IMR-90 (cell line): ENCODE measurements around the gene BMAL2. TPM values are rescaled to one million over a fixed set of nuclear protein-coding genes. Genes with fewer than 3 reads are reported as not detected.

Experiments
- ATAC-seq: fragments of 200-7000 bp; cut with Tn5 transposase; 2 replicates; pipeline ENCODE4 v1.9.1; 2020; ENCODE audit warnings: low read depth, mild to moderate bottlenecking, moderate library complexity
- BruUV-seq: library from RNA; stranded (reverse); fragments of 400-500 nt; replicated peaks from 2 replicates; lab custom pipeline; 2021; lab: Mats Ljungman, UMichigan
- CTCF ChIA-PET: fragments of 300-600 bp; formaldehyde crosslinking; extraction: SDS; loops from one replicate; lab custom pipeline; 2021; ENCODE audit warnings: antibody characterized with exemption; lab: Yijun Ruan, JAX
- POLR2A ChIA-PET: fragments of 300-600 bp; sonication (Branson Sonifier 250); formaldehyde crosslinking; loops from one replicate; lab custom pipeline; 2022; ENCODE audit warnings: antibody characterized with exemption; ENCODE audit not compliant: unreplicated experiment; lab: Charles Lee
- DNase-seq: peaks from one replicate; pipeline ENCODE4 v3.0.0; 2013
- H2AFZ ChIP-seq: replicated peaks from 2 replicates; pipeline ENCODE3; 2013; ENCODE audit warnings: low read length, mild to moderate bottlenecking; ENCODE audit not compliant: poor library complexity
- H2AK5ac ChIP-seq: 2 replicates; pipeline ENCODE4 v1.6.1; 2013; ENCODE audit warnings: low read depth, low read length, inconsistent platforms
- H2AK9ac ChIP-seq: replicated peaks from 2 replicates; pipeline ENCODE3; 2013; ENCODE audit warnings: mild to moderate bottlenecking, low read depth, low read length, moderate library complexity; ENCODE audit not compliant: poor library complexity
- H2BK120ac ChIP-seq: 2 replicates; pipeline ENCODE4 v1.6.1; 2013; ENCODE audit warnings: low read depth, low read length, inconsistent platforms
- H2BK15ac ChIP-seq: 3 replicates; pipeline ENCODE4 v1.6.1; 2013; ENCODE audit warnings: low read depth, low read length, inconsistent platforms
- H2BK20ac ChIP-seq: 2 replicates; pipeline ENCODE4 v1.6.1; 2013; ENCODE audit warnings: low read depth, mild to moderate bottlenecking, inconsistent platforms, low read length, moderate library complexity
- H2BK5ac ChIP-seq: 2 replicates; pipeline ENCODE4 v1.6.1; 2013; ENCODE audit warnings: mild to moderate bottlenecking, low read depth, low read length, inconsistent platforms; ENCODE audit not compliant: poor library complexity, severe bottlenecking
- H3K14ac ChIP-seq: replicated peaks from 2 replicates; pipeline ENCODE4 v1.6.1; 2013; ENCODE audit warnings: low read depth, low read length, inconsistent platforms
- H3K18ac ChIP-seq: 2 replicates; pipeline ENCODE4 v1.6.1; 2013; ENCODE audit warnings: low read depth, low read length, control low read depth
- H3K23ac ChIP-seq: 2 replicates; pipeline ENCODE4 v1.6.1; 2013; ENCODE audit warnings: low read depth, low read length, inconsistent platforms
- H3K27ac ChIP-seq: 2 replicates; pipeline ENCODE4 v1.5.1; 2013; ENCODE audit warnings: mild to moderate bottlenecking, control low read depth, low read length; ENCODE audit not compliant: insufficient read depth
- H3K27me3 ChIP-seq: 2 replicates; pipeline ENCODE4 v1.6.1; 2013; ENCODE audit warnings: low read length; ENCODE audit not compliant: control insufficient read depth, insufficient read depth
- H3K36me3 ChIP-seq: 2 replicates; pipeline ENCODE4 v1.6.1; 2013; ENCODE audit warnings: low read length, mixed read lengths; ENCODE audit not compliant: control insufficient read depth, insufficient read depth
- H3K4ac ChIP-seq: 2 replicates; pipeline ENCODE4 v1.6.1; 2013; ENCODE audit warnings: low read depth, low read length, inconsistent platforms
- H3K4me1 ChIP-seq: 2 replicates; pipeline ENCODE4 v1.6.1; 2013; ENCODE audit warnings: low read length, mixed read lengths; ENCODE audit not compliant: control insufficient read depth, insufficient read depth
- H3K4me2 ChIP-seq: 2 replicates; pipeline ENCODE4 v1.6.1; 2013; ENCODE audit warnings: low read depth, mild to moderate bottlenecking, control low read depth, low read length, moderate library complexity
- H3K4me3 ChIP-seq: 2 replicates; pipeline ENCODE4 v1.5.1; 2013; ENCODE audit warnings: low read depth, mild to moderate bottlenecking, control low read depth, low read length, moderate library complexity; ENCODE audit not compliant: insufficient read depth
- H3K56ac ChIP-seq: 2 replicates; pipeline ENCODE4 v1.6.1; 2013; ENCODE audit warnings: low read length, inconsistent platforms; ENCODE audit not compliant: insufficient read depth; ENCODE audit errors: extremely low read depth
- H3K79me1 ChIP-seq, 2 experiments: 2 replicates each; pipeline ENCODE4 v1.6.1; 2013; ENCODE audit warnings: low read length in 2 of 2, inconsistent platforms in 1 of 2, low read depth in 1 of 2
- H3K9ac ChIP-seq: 2 replicates; pipeline ENCODE4 v1.6.1; 2013; ENCODE audit warnings: low read depth, low read length, control low read depth
- H3K9me1 ChIP-seq: 2 replicates; pipeline ENCODE4 v1.6.1; 2013; ENCODE audit warnings: low read length, inconsistent platforms; ENCODE audit not compliant: insufficient read depth
- H3K9me3 ChIP-seq: 2 replicates; pipeline ENCODE4 v1.6.1; 2013; ENCODE audit warnings: low read length; ENCODE audit not compliant: control insufficient read depth, insufficient read depth
- H4K20me1 ChIP-seq: 2 replicates; pipeline ENCODE4 v1.6.1; 2013; ENCODE audit warnings: low read length, inconsistent platforms; ENCODE audit not compliant: insufficient read depth
- H4K5ac ChIP-seq: 2 replicates; pipeline ENCODE4 v1.6.1; 2013; ENCODE audit warnings: mild to moderate bottlenecking, low read depth, low read length, control low read depth
- H4K8ac ChIP-seq, 2 experiments: 2 replicates each; pipeline ENCODE4 v1.6.1; 2013; ENCODE audit warnings: low read depth in 2 of 2, low read length in 2 of 2, control low read depth in 1 of 2, inconsistent platforms in 1 of 2
- H4K91ac ChIP-seq: 2 replicates; pipeline ENCODE4 v1.6.1; 2013; ENCODE audit warnings: low read depth, low read length, inconsistent platforms; ENCODE audit not compliant: insufficient read depth
- BHLHE40 ChIP-seq: fragments of 150-350 bp; IDR thresholded peaks from 2 replicates; pipeline ENCODE4 v1.6.1; 2016; ENCODE audit warnings: mild to moderate bottlenecking, low read depth, low read length
- CEBPB ChIP-seq: IDR thresholded peaks from 2 replicates; pipeline ENCODE4 v1.6.1; 2012; ENCODE audit warnings: low read depth, low read length, improper control_type of control experiment
- MAFK ChIP-seq: IDR thresholded peaks from 2 replicates; pipeline ENCODE4 v1.6.1; 2012; ENCODE audit warnings: low read depth, low read length, improper control_type of control experiment
- MAZ ChIP-seq: IDR thresholded peaks from 2 replicates; pipeline ENCODE4 v1.6.1; 2012; ENCODE audit warnings: low read depth, mild to moderate bottlenecking, low read length, improper control_type of control experiment, moderate library complexity, borderline replicate concordance
- MXI1 ChIP-seq: IDR thresholded peaks from 2 replicates; pipeline ENCODE4 v1.6.1; 2012; ENCODE audit warnings: low read depth, mild to moderate bottlenecking, low read length, moderate library complexity, borderline replicate concordance
- POLR2A ChIP-seq: IDR thresholded peaks from 2 replicates; pipeline ENCODE4 v1.6.1; 2012; ENCODE audit warnings: mild to moderate bottlenecking, low read depth, low read length
- RAD21 ChIP-seq: IDR thresholded peaks from 2 replicates; pipeline ENCODE4 v1.6.1; 2012; ENCODE audit warnings: low read length, improper control_type of control experiment
- RFX5 ChIP-seq: IDR thresholded peaks from 2 replicates; pipeline ENCODE4 v1.8.0; 2012; ENCODE audit warnings: low read depth, mild to moderate bottlenecking, low read length, moderate library complexity
- SMC3 ChIP-seq: fragments of 150-350 bp; IDR thresholded peaks from 2 replicates; pipeline ENCODE4 v1.6.1; 2016; ENCODE audit warnings: low read depth, mild to moderate bottlenecking, antibody characterized with exemption, low read length, moderate library complexity
- WGBS, 2 experiments: methylation state at CpG; one replicate each; pipeline versions ENCODE4 v1.1.5 to v1.1.7; 2013; ENCODE audit warnings: missing lambda C conversion rate in 2 of 2; ENCODE audit not compliant: insufficient read length in 1 of 2; ENCODE audit errors: extremely low coverage in 2 of 2; 5-methylcytosine and 5-hydroxymethylcytosine counted together
- dilution Hi-C: fragments of 300-500 bp; cut with HindIII; formaldehyde crosslinking; loops from one replicate; pipeline ENCODE4 v1.14.3; 2018; ENCODE audit warnings: low sequenced_read_pairs; ENCODE audit not compliant: unreplicated experiment
- in situ Hi-C: fragments of 300-500 bp; cut with MboI; formaldehyde crosslinking; loops from 3 replicates; pipeline ENCODE4 v1.14.3; 2019; ENCODE audit warnings: low sequenced_read_pairs, inconsistent platforms, mixed read lengths
- intact Hi-C: fragments of 100-400 bp; cut with micrococcal nuclease; formaldehyde crosslinking; loops from 2 replicates; pipeline ENCODE4 v1.10.0; 2022
- polyA plus RNA-seq, 3 experiments: library from polyadenylated mRNA; depleted of rRNA; stranded (reverse); fragments of >200 nt; gene quantifications; 2 replicates each; pipeline ENCODE4 v1.2.3, GENCODE V29; 2012; ENCODE audit warnings: low replicate concordance in 1 of 3
- total RNA-seq: library from RNA; depleted of rRNA; stranded (reverse); fragments of >200 nt; gene quantifications from 2 replicates; pipeline ENCODE4 v1.2.3, GENCODE V29; 2012
- TF ChIP-seq, protein P1 (sequence below): fragments of 150-350 bp; IDR thresholded peaks from 2 replicates; pipeline ENCODE4 v1.6.1; 2016; ENCODE audit warnings: low read depth, mild to moderate bottlenecking, low read length, moderate library complexity, borderline replicate concordance

BMAL2 gene
- total and polyA plus RNA-seq, 2 of the 4 experiments (the other 2 are of a cell fraction): 11.0 to 57.0 TPM

DNA sequence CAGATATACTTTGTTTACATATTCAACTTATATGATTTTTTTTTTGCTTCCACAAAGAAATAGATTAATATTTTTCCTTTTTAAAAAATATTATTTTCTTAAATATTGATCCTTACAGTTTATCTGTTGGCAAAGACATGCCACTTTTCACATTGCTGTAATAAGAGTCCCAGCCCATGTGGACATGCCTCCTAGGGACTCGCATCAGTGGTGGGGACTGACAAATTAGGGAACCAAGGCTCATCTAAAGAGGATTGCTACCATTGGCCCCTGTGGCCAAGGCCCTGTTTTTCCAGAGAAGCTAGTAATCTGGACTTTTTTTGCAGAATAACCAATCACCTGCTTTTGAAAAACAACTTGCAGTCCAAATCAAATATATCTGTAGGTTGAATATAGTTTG lies 27.8 kb upstream of the BMAL2 start:
- no peak overlapping the region for H3K14ac ChIP-seq
- peaks cover 10% of the 10 kb centered on the region for H3K36me3 ChIP-seq
- no peak overlapping the region for H3K18ac ChIP-seq
- H2AK9ac ChIP-seq: no peak overlapping the region
- POLR2A ChIA-PET: no interaction called here
- H2BK120ac ChIP-seq: no peak overlapping the region
- dilution Hi-C loops: no loop called here
- H4K20me1 ChIP-seq: peaks cover 3% of the 10 kb centered on the region; the same call in 1 of the 2 replicates
- in situ Hi-C loops: loop anchor here (5.0 kb wide), 1 partner anchor 288 kb away; no protein-coding TSS in a partner anchor
- no peak overlapping the region; the same call in 1 of the 2 replicates for H4K91ac ChIP-seq
- no peak overlapping the region for H3K9ac ChIP-seq
- no peak overlapping the region for H3K4ac ChIP-seq
- intact Hi-C loops: loop anchor here (10.0 kb wide), 2 partner anchors 60 to 390 kb away; partner anchors contain the start of gene STK38L
- H3K56ac ChIP-seq: no peak overlapping the region
- WGBS, 2 experiments: 83% methylated on average over 1 of the region's 1 CpG; no CpG with 5 or more reads in 1 of the 2 experiments
- H2BK20ac ChIP-seq: no peak overlapping the region
- H2BK15ac ChIP-seq: no peak overlapping the region
- no peak overlapping the region for H4K5ac ChIP-seq
- CTCF ChIA-PET: interaction anchor here (0.6 to 1.3 kb wide), 4 partner anchors 9 to 1502 kb away, joined by 3 read pairs; no protein-coding TSS in a partner anchor
- H3K4me1 ChIP-seq: peaks cover 4% of the 10 kb centered on the region
- H3K9me3 ChIP-seq: no peaks in the 10 kb centered on the region
- H3K27ac ChIP-seq: no peak overlapping the region
- DNase-seq (no peak), ATAC-seq (no peak)
- H2AK5ac ChIP-seq: no peak overlapping the region
- no peak overlapping the region for H3K23ac ChIP-seq
- no peak overlapping the region for H2BK5ac ChIP-seq
- H3K27me3 ChIP-seq: no peaks in the 10 kb centered on the region
- no peak overlapping the region for H3K4me3 ChIP-seq
- no peak overlapping the region for H2AFZ ChIP-seq
- TF ChIP-seq, protein P1, sequence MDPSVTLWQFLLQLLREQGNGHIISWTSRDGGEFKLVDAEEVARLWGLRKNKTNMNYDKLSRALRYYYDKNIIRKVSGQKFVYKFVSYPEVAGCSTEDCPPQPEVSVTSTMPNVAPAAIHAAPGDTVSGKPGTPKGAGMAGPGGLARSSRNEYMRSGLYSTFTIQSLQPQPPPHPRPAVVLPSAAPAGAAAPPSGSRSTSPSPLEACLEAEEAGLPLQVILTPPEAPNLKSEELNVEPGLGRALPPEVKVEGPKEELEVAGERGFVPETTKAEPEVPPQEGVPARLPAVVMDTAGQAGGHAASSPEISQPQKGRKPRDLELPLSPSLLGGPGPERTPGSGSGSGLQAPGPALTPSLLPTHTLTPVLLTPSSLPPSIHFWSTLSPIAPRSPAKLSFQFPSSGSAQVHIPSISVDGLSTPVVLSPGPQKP: no peak
- no peak for TF ChIP-seq RAD21
- no peak for TF ChIP-seq BHLHE40
- TF ChIP-seq CEBPB: no peak
- no peak for TF ChIP-seq RFX5
- TF ChIP-seq MXI1: no peak
- no peak for TF ChIP-seq MAFK
- no peak for TF ChIP-seq MAZ
- no peak for TF ChIP-seq POLR2A
- TF ChIP-seq SMC3: no peak
- no TSS peak for BruUV-seq
- peaks cover 0 to 3% of the 10 kb centered on the region in 2 experiments; a peak in 1 of 4 replicates for H3K79me1 ChIP-seq
- H3K4me2 ChIP-seq: no peak overlapping the region
- H3K9me1 ChIP-seq: peaks cover 4% of the 10 kb centered on the region
- H4K8ac ChIP-seq: no peak overlapping the region
